ENCODE measurements around the gene CXCL14. TPM values are rescaled to one million over a fixed set of nuclear protein-coding genes. Genes with fewer than 3 reads are reported as not detected.
"Not testable (repeated sequence)": the region's sequence is repeated elsewhere in the genome, so short reads cannot be mapped to it uniquely, and the experiment has no call there.

Gene CXCL14
- total RNA-seq, 1 donor from 2014 or later = 62.1 TPM

GRCh38 chr5:135533334-135533733 is 45.5 kb downstream of the CXCL14 start:
- TF ChIP-seq CTCF (IDR thresholded peaks at IDR 0.05) = no peak
- no peak for TF ChIP-seq POLR2A (IDR thresholded peaks at IDR 0.05)
- TF ChIP-seq POLR2AphosphoS5 (IDR thresholded peaks at IDR 0.05; ENCODE audit: insufficient read depth in 1 of 2, low read depth in 1 of 2) = no peak

DNA sequence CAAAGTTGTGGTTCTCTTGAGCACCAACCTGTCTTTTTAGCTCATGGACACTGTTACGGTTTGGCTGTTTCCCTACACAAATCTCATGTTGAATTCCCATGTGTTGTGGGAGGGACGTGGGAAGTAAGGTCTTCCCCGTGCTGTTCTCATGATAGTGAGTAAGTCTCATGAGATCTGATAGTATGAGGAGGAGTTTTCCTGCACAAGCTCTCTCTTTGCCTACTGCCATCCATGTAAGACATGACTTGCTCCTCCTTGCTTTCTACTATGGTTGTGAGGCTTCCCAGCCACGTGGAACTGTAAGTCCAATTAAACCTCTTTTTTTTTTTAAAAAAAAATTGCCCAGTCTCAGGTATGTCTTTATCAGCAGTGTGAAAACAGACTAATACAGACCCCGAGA is 49.2 kb downstream of the CXCL14 start:
- H3K4me3 ChIP-seq; intact Hi-C loops (cut with DNase I); H3K36me3 ChIP-seq; H3K9me3 ChIP-seq; H3K27me3 ChIP-seq; H3K4me1 ChIP-seq; H3K27ac ChIP-seq: not testable (repeated sequence)
- peak in 1 of 2 donors; percentile 19 for DNase-seq (ENCODE audit: extremely low spot score in 2 of 2)

More at GRCh38 chr5:135533334-135533733, 45.5 kb downstream of the CXCL14 start:
- H3K27me3 ChIP-seq = no peaks in the 10 kb centered on the region
- intact Hi-C loops (cut with DNase I) = no loop called here
- H3K4me1 ChIP-seq = peaks cover 16% of the 10 kb centered on the region
- H3K36me3 ChIP-seq = no peaks in the 10 kb centered on the region
- H3K4me3 ChIP-seq = no peak overlapping the region
- H3K27ac ChIP-seq = no peak overlapping the region
- no peak for DNase-seq (ENCODE audit: extremely low spot score in 2 of 2)
- no peaks in the 10 kb centered on the region for H3K9me3 ChIP-seq

DNA sequence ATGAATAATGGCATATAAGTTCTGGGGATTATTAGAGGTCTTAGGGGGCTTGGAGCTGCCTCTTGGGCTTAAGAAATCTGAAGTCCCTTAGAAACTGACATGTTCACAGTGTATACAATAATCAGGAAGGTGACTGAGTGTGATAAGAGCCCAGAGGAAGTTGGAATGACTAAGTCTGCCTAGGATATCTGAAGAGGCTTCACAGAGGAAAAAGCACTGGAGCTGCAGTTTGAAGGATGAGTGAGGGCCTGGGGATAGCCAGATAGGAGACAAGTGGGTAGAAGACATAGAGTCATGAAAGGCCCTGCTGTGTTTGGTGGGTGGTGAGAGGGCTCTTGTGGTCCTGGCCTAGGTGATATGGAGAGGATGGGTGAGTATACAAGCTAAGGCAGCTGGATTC is 51.9 kb downstream of the CXCL14 start:
- no peaks in the 10 kb centered on the region for H3K27me3 ChIP-seq
- intact Hi-C loops (cut with DNase I) = no loop called here
- no peaks in the 10 kb centered on the region for H3K36me3 ChIP-seq
- TF ChIP-seq POLR2A (IDR thresholded peaks at IDR 0.05) = no peak
- TF ChIP-seq POLR2AphosphoS5 (IDR thresholded peaks at IDR 0.05; ENCODE audit: insufficient read depth in 1 of 2, low read depth in 1 of 2) = no peak
- TF ChIP-seq CTCF (IDR thresholded peaks at IDR 0.05) = no peak
- H3K9me3 ChIP-seq = no peaks in the 10 kb centered on the region
- H3K4me1 ChIP-seq = no peaks in the 10 kb centered on the region
- peak in 1 of 2 donors; percentile 34 for DNase-seq (ENCODE audit: extremely low spot score in 2 of 2)
- no peak overlapping the region for H3K27ac ChIP-seq
- no peak overlapping the region for H3K4me3 ChIP-seq

GRCh38 chr5:135521964-135522363 is 56.8 kb downstream of the CXCL14 start:
- no peaks in the 10 kb centered on the region for H3K27me3 ChIP-seq
- no peak overlapping the region for H3K4me3 ChIP-seq
- no peak for DNase-seq (ENCODE audit: extremely low spot score in 2 of 2)
- no peaks in the 10 kb centered on the region for H3K4me1 ChIP-seq
- H3K27ac ChIP-seq = no peak overlapping the region
- H3K9me3 ChIP-seq = no peaks in the 10 kb centered on the region
- intact Hi-C loops (cut with DNase I) = no loop called here
- H3K36me3 ChIP-seq = no peaks in the 10 kb centered on the region
- TF ChIP-seq POLR2AphosphoS5 (IDR thresholded peaks at IDR 0.05; ENCODE audit: insufficient read depth in 1 of 2, low read depth in 1 of 2) (no peak), POLR2A (IDR thresholded peaks at IDR 0.05) (no peak), CTCF (IDR thresholded peaks at IDR 0.05) (no peak)

Other genes starting within 250 kb of the CXCL14 start
- 190 TPM for gene MACROH2A1, start 179.8 kb downstream of the CXCL14 start, total RNA-seq
- gene DCANP1, start 131.6 kb downstream of the CXCL14 start, total RNA-seq = not detected
- gene TIFAB, start 126.6 kb downstream of the CXCL14 start, total RNA-seq = not detected
- gene NEUROG1, start 43.0 kb downstream of the CXCL14 start, total RNA-seq = not detected